NCI-H2227 treated with DMSO at 0.1 percent for 48 hours (cell line): ENCODE measurements around the gene TTC39B.

Source experiments
- DNase-seq: peaks from one replicate; lab custom pipeline; 2025; lab: John Stamatoyannopoulos, UW

The TTC39B gene

GRCh38 chr9:15176836-15177235 lies 130.2 kb downstream of the TTC39B start:
- no peak for DNase-seq

GRCh38 chr9:15163931-15164330 lies 143.1 kb downstream of the TTC39B start:
- no peak for DNase-seq

GRCh38 chr9:15161753-15162152 lies 145.3 kb downstream of the TTC39B start:
- DNase-seq = no peak

- no peak for DNase-seq
Observed at GRCh38 chr9:15160673-15161072, 146.3 kb downstream of the TTC39B start.

GRCh38 chr9:15158064-15158463 lies 149.0 kb downstream of the TTC39B start:
- no peak for DNase-seq

GRCh38 chr9:15157381-15157780 lies 149.6 kb downstream of the TTC39B start:
- no peak for DNase-seq

GRCh38 chr9:15156241-15156640 lies 150.8 kb downstream of the TTC39B start:
- no peak for DNase-seq

GRCh38 chr9:15155826-15156225 lies 151.2 kb downstream of the TTC39B start:
- no peak for DNase-seq

GRCh38 chr9:15155323-15155722 lies 151.7 kb downstream of the TTC39B start:
- DNase-seq = no peak

- DNase-seq = no peak
Observed at GRCh38 chr9:15154677-15155076, 152.3 kb downstream of the TTC39B start.

GRCh38 chr9:15153961-15154360 lies 153.1 kb downstream of the TTC39B start:
- DNase-seq = no peak

GRCh38 chr9:15150939-15151338 lies 156.1 kb downstream of the TTC39B start:
- DNase-seq = no peak

- no peak for DNase-seq
Observed at GRCh38 chr9:15149450-15149849, 157.6 kb downstream of the TTC39B start.

- peak; percentile 17 for DNase-seq
Observed at GRCh38 chr9:15146268-15146700, 160.7 kb downstream of the TTC39B start.

GRCh38 chr9:15144622-15145061 lies 162.4 kb downstream of the TTC39B start:
- no peak for DNase-seq

GRCh38 chr9:15142878-15143534 lies 164.0 kb downstream of the TTC39B start:
- peak; percentile 46 for DNase-seq

- no peak for DNase-seq
Observed at GRCh38 chr9:15140051-15140450, 167.0 kb downstream of the TTC39B start.

- no peak for DNase-seq
Observed at GRCh38 chr9:15139469-15139868, 167.5 kb downstream of the TTC39B start.

GRCh38 chr9:15138357-15138686 lies 168.7 kb downstream of the TTC39B start:
- DNase-seq = no peak

- no peak for DNase-seq
Observed at GRCh38 chr9:15137658-15138356, 169.2 kb downstream of the TTC39B start.

- no peak for DNase-seq
Observed at GRCh38 chr9:15137089-15137488, 169.9 kb downstream of the TTC39B start.

GRCh38 chr9:15136646-15137045 lies 170.4 kb downstream of the TTC39B start:
- DNase-seq = no peak

GRCh38 chr9:15135164-15135792 lies 171.7 kb downstream of the TTC39B start:
- DNase-seq = peak; percentile 84
